RPMI8226 (cell line): ENCODE data around the gene PML.
A peak's percentile ranks its signal among the peaks of the same experiment; 100 is the strongest.
"Not testable (repeated sequence)": the region's sequence is repeated elsewhere in the genome, so short reads cannot be mapped to it uniquely, and the experiment has no call there.

ENCODE experiments used
- DNase-seq: peaks from one replicate; pipeline ENCODE4 v3.0.0-alpha.2; 2015

Gene PML

GRCh38 chr15:74040109-74040850 lies 45.8 kb downstream of the PML start:
- DNase-seq, result no peak

GRCh38 chr15:74041311-74041756 lies 46.8 kb downstream of the PML start:
- no peak for DNase-seq

GRCh38 chr15:74041777-74042435 lies 47.4 kb downstream of the PML start:
- DNase-seq, result no peak

- DNase-seq, result no peak
Measured at GRCh38 chr15:74042603-74043424, 48.3 kb downstream of the PML start.

GRCh38 chr15:74043425-74044266 lies 49.1 kb downstream of the PML start:
- DNase-seq, result no peak

GRCh38 chr15:74044267-74045110 lies 50.0 kb downstream of the PML start:
- no peak for DNase-seq

- DNase-seq, result no peak
Measured at GRCh38 chr15:74045184-74045583, 50.7 kb downstream of the PML start.

- no peak for DNase-seq
Measured at GRCh38 chr15:74045636-74046274, 51.2 kb downstream of the PML start.

GRCh38 chr15:74046275-74046674 lies 51.8 kb downstream of the PML start:
- DNase-seq, result no peak

- DNase-seq, result no peak
Measured at GRCh38 chr15:74050127-74050526, 55.6 kb downstream of the PML start.

- no peak for DNase-seq
Measured at GRCh38 chr15:74050556-74051234, 56.2 kb downstream of the PML start.

GRCh38 chr15:74052271-74053260 lies 58.0 kb downstream of the PML start:
- not testable (repeated sequence) for DNase-seq

GRCh38 chr15:74053517-74053916 lies 59.0 kb downstream of the PML start:
- DNase-seq, result no peak

GRCh38 chr15:74053941-74054529 lies 59.5 kb downstream of the PML start:
- peak; percentile 79 for DNase-seq

- DNase-seq, result no peak
Measured at GRCh38 chr15:74055804-74056203, 61.3 kb downstream of the PML start.

GRCh38 chr15:74056330-74056729 lies 61.8 kb downstream of the PML start:
- not testable (repeated sequence) for DNase-seq

GRCh38 chr15:74059050-74059833 lies 64.7 kb downstream of the PML start:
- not testable (repeated sequence) for DNase-seq

- no peak for DNase-seq
Measured at GRCh38 chr15:74060251-74060650, 65.7 kb downstream of the PML start.
